ENCODE results near the gene CHRNB4.
A peak's percentile ranks its signal among the peaks of the same experiment; 100 is the strongest.

The CHRNB4 gene

DNA sequence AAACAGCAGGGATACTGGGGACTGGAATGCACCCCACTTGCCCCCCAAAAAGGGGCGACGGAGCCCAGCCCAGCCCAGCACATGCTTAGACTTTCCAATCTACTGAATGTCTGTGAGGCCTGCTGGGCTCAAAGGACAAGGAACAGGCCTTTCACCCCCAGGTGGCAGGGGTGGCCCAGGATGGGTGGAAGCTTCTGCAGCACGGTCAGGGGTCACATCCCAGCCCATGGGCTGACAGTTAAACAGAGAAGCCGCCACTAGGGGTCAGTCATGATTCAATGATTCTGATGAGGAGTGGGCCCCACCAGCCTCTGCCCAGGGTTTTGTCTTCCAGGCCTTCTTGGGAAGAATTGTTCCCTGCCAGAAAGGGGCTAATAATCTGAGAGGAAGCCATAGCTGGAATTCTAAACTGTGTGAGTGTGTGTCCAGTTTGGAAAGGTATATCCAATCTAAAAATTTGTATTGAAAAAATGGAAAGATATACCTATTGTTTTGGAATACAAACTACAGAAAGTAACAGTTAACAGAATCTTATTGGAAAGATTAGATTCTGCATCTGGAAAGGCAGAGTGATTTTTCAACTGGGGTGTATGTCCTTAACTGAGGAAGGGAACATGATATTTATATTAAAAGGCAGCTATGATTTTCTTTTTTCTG lies 2.2 kb downstream of the CHRNB4 start (continued):
- TF ChIP-seq PATZ1 (tag by site-specific recombination; IDR thresholded peaks at IDR 0.05) (peak; percentile 29; the same call in 1 of the 2 replicates), ZNF280C (tag by site-specific recombination; IDR thresholded peaks at IDR 0.05) (no peak)

DNA sequence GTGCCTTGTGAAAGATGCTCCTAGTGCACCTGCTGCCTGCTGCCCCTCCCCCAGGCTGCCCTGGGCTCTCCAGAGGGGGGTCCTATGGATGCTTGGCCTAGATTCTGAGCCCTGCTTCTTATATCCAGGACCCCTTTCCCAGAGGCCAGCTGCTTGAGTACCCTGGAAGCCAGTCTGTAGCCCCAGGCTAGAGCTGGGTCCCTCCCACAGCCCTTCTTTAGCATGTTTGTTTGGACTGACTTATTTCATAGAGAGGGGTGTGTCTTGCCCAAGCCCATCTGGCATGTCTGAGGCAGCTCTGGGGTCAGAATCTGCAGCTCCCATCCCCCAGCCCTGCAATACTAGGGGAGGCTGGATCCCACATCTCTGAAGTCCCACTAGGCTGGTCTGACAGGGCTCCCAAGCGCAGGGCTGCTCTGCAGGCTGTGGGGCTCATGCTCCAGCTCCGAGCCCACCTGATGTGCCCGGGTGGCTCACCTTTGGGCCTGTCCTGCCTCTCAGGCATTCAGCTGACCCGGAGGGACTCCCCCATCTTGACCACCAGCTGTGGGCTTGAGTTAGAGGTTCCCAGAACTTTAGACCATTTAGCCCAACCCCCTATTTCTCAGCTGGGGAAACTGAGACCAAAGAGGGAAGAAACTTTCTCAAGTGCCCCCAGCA lies 3.1 kb downstream of the CHRNB4 start:
- TF ChIP-seq ZBTB10 (tag by site-specific recombination; IDR thresholded peaks at IDR 0.05), result no peak
- TF ChIP-seq, protein P1, sequence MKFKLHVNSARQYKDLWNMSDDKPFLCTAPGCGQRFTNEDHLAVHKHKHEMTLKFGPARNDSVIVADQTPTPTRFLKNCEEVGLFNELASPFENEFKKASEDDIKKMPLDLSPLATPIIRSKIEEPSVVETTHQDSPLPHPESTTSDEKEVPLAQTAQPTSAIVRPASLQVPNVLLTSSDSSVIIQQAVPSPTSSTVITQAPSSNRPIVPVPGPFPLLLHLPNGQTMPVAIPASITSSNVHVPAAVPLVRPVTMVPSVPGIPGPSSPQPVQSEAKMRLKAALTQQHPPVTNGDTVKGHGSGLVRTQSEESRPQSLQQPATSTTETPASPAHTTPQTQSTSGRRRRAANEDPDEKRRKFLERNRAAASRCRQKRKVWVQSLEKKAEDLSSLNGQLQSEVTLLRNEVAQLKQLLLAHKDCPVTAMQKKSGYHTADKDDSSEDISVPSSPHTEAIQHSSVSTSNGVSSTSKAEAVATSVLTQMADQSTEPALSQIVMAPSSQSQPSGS (tag by site-specific recombination; IDR thresholded peaks at IDR 0.05; ENCODE audit: low read depth), result no peak
- TF ChIP-seq, protein P2, sequence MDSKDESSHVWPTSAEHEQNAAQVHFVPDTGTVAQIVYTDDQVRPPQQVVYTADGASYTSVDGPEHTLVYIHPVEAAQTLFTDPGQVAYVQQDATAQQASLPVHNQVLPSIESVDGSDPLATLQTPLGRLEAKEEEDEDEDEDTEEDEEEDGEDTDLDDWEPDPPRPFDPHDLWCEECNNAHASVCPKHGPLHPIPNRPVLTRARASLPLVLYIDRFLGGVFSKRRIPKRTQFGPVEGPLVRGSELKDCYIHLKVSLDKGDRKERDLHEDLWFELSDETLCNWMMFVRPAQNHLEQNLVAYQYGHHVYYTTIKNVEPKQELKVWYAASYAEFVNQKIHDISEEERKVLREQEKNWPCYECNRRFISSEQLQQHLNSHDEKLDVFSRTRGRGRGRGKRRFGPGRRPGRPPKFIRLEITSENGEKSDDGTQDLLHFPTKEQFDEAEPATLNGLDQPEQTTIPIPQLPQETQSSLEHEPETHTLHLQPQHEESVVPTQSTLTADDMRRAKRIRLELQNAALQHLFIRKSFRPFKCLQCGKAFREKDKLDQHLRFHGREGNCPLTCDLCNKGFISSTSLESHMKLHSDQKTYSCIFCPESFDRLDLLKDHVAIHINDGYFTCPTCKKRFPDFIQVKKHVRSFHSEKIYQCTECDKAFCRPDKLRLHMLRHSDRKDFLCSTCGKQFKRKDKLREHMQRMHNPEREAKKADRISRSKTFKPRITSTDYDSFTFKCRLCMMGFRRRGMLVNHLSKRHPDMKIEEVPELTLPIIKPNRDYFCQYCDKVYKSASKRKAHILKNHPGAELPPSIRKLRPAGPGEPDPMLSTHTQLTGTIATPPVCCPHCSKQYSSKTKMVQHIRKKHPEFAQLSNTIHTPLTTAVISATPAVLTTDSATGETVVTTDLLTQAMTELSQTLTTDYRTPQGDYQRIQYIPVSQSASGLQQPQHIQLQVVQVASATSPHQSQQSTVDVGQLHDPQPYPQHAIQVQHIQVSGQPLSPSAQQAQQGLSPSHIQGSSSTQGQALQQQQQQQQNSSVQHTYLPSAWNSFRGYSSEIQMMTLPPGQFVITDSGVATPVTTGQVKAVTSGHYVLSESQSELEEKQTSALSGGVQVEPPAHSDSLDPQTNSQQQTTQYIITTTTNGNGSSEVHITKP (tag by site-specific recombination; IDR thresholded peaks at IDR 0.05), result peak; percentile 60
- TF ChIP-seq ELK4 (IDR thresholded peaks at IDR 0.05; ENCODE audit: borderline replicate concordance, low read depth, low read length), result no peak
- CTCF ChIA-PET, result interaction anchor here (0.6 to 5.9 kb wide), 26 partner anchors 10 to 541 kb away, joined by 3 to 119 read pairs (median 5); no protein-coding TSS in a partner anchor
- POLR2A ChIA-PET, result no interaction called here
- Histone ChIP-seq H3K4me1 (ENCODE audit: control insufficient read depth, insufficient read depth, low read length) (peaks cover 2% of the 10 kb centered on the region; the same call in 1 of the 2 replicates), H3K9me3 (ENCODE audit: control insufficient read depth, insufficient read depth, low read depth, low read length) (no peaks in the 10 kb centered on the region), H3K4me3 (ENCODE audit: low read depth, low read length) (no peak overlapping the region), H3K36me3 (ENCODE audit: control insufficient read depth in 2 of 2, insufficient read depth in 1 of 2, low read length in 2 of 2) (no peaks in the 10 kb centered on the region), H3K27ac (ENCODE audit: extremely low read depth, low read depth, low read length) (no peak overlapping the region)

All from HEK293 (cell line).